Neural progenitor cell (in vitro differentiated cells): Measurements from ENCODE around the gene WDR45B. TPM values are rescaled to one million over a fixed set of nuclear protein-coding genes. Genes with fewer than 3 reads are reported as not detected.

Experiments used
- DNase-seq: peaks from one replicate; pipeline ENCODE4 v3.0.0-alpha.2; 2016; ENCODE audit warnings: low spot score
- H2AFZ ChIP-seq: fragments of 200-600 bp; sonication (generic); replicated peaks from 2 replicates; pipeline ENCODE4 v1.6.1; 2016; ENCODE audit warnings: antibody characterized with exemption
- H3F3A ChIP-seq: fragments of 200-600 bp; sonication (generic); 2 replicates; pipeline ENCODE4 v1.6.1; 2016; ENCODE audit warnings: antibody characterized with exemption, low read depth
- H3K27ac ChIP-seq: fragments of 200-600 bp; sonication (generic); 2 replicates; pipeline ENCODE4 v1.5.1; 2016; ENCODE audit warnings: mild to moderate bottlenecking
- H3K27me3 ChIP-seq: fragments of 200-600 bp; sonication (generic); 2 replicates; pipeline ENCODE4 v1.6.1; 2016; ENCODE audit warnings: mild to moderate bottlenecking, moderate library complexity
- H3K36me3 ChIP-seq: fragments of 200-600 bp; sonication (generic); 2 replicates; pipeline ENCODE4 v1.5.1; 2016
- H3K4me1 ChIP-seq: fragments of 200-600 bp; sonication (generic); 2 replicates; pipeline ENCODE4 v1.6.1; 2016; ENCODE audit warnings: mixed run types
- H3K4me2 ChIP-seq: fragments of 200-600 bp; sonication (generic); 2 replicates; pipeline ENCODE4 v1.6.1; 2016
- H3K4me3 ChIP-seq: fragments of 200-600 bp; sonication (generic); 2 replicates; pipeline ENCODE4 v1.5.1; 2016
- H3K79me2 ChIP-seq: fragments of 200-600 bp; sonication (generic); 2 replicates; pipeline ENCODE4 v1.6.1; 2016; ENCODE audit warnings: low read depth
- H3K9ac ChIP-seq: fragments of 200-600 bp; sonication (generic); 2 replicates; pipeline ENCODE4 v1.6.1; 2016
- H3K9me3 ChIP-seq: fragments of 200-600 bp; sonication (generic); 2 replicates; pipeline ENCODE4 v1.5.1; 2016; ENCODE audit warnings: low read depth
- H4K20me1 ChIP-seq: fragments of 200-600 bp; sonication (generic); 2 replicates; pipeline ENCODE4 v1.6.1; 2016; ENCODE audit warnings: low read depth
- H3K27ac Mint-ChIP-seq: 3 replicates; pipeline ENCODE4 v1.8.0; 2021; ENCODE audit warnings: mixed read lengths
- H3K27me3 Mint-ChIP-seq: 2 replicates; pipeline ENCODE4 v1.8.0; 2022; ENCODE audit warnings: low read depth, mild to moderate bottlenecking, inconsistent platforms, moderate library complexity, mixed read lengths; ENCODE audit not compliant: insufficient read depth
- H3K36me3 Mint-ChIP-seq: 3 replicates; pipeline ENCODE4 v1.8.0; 2021; ENCODE audit warnings: mixed read lengths
- H3K4me1 Mint-ChIP-seq: 3 replicates; pipeline ENCODE4 v1.8.0; 2021; ENCODE audit warnings: mixed read lengths
- H3K4me3 Mint-ChIP-seq: 3 replicates; pipeline ENCODE4 v1.8.0; 2021; ENCODE audit warnings: mild to moderate bottlenecking, moderate library complexity, mixed read lengths
- H3K9me3 Mint-ChIP-seq: 3 replicates; pipeline ENCODE4 v1.8.0; 2020; ENCODE audit warnings: mixed read lengths
- CTCF ChIP-seq: fragments of 200-600 bp; sonication (generic); IDR thresholded peaks from 2 replicates; pipeline ENCODE4 v1.5.1; 2017; ENCODE audit warnings: antibody characterized with exemption, mild to moderate bottlenecking
- EZH2 ChIP-seq: fragments of 200-600 bp; sonication (generic); IDR thresholded peaks from 2 replicates; pipeline ENCODE4 v1.6.1; 2017; ENCODE audit warnings: antibody characterized with exemption, mild to moderate bottlenecking, moderate library complexity
- EZH2phosphoT487 ChIP-seq: fragments of 200-600 bp; sonication (generic); IDR thresholded peaks from 2 replicates; pipeline ENCODE4 v1.6.1; 2017; ENCODE audit warnings: antibody characterized with exemption
- total RNA-seq: library from RNA; depleted of rRNA; stranded (reverse); fragments of >200 nt; gene quantifications from 2 replicates; pipeline ENCODE4 v1.2.3, GENCODE V29; 2015; ENCODE audit warnings: low replicate concordance

Gene WDR45B
- total RNA-seq, 1 donor from 2014 or later = 110 TPM

GRCh38 chr17:82674656-82675475 is 26.6 kb upstream of the WDR45B start:
- no peak for DNase-seq
- H4K20me1 ChIP-seq = no peaks in the 10 kb centered on the region
- no peaks in the 10 kb centered on the region for H3F3A ChIP-seq
- H3K4me3 ChIP-seq = no peak overlapping the region
- H3K9me3 ChIP-seq = no peaks in the 10 kb centered on the region
- H3K79me2 ChIP-seq = no peaks in the 10 kb centered on the region
- Mint-ChIP-seq H3K27me3 (no peaks in the 10 kb centered on the region), H3K4me3 (no peak overlapping the region), H3K36me3 (no peaks in the 10 kb centered on the region), H3K9me3 (no peaks in the 10 kb centered on the region), H3K4me1 (peaks cover 2% of the 10 kb centered on the region), H3K27ac (no peak overlapping the region)
- no peak overlapping the region for H3K27ac ChIP-seq
- no peak overlapping the region for H3K9ac ChIP-seq
- no peaks in the 10 kb centered on the region for H3K4me1 ChIP-seq
- no peaks in the 10 kb centered on the region for H3K27me3 ChIP-seq
- no peak for TF ChIP-seq EZH2
- TF ChIP-seq CTCF = no peak
- TF ChIP-seq EZH2phosphoT487 = no peak
- no peak overlapping the region for H2AFZ ChIP-seq
- H3K36me3 ChIP-seq = no peaks in the 10 kb centered on the region
- H3K4me2 ChIP-seq = no peak overlapping the region

- H3K27ac Mint-ChIP-seq = no peak overlapping the region
- TF ChIP-seq CTCF = no peak
- TF ChIP-seq EZH2phosphoT487 = no peak
- no peak for TF ChIP-seq EZH2
- DNase-seq = no peak
These were observed 22.6 kb upstream of the WDR45B start for GRCh38 chr17:82670661-82671450.

GRCh38 chr17:82668631-82669099 is 20.4 kb upstream of the WDR45B start:
- DNase-seq = peak; percentile 85
- H3K9me3 Mint-ChIP-seq = no peaks in the 10 kb centered on the region
- H3K27ac Mint-ChIP-seq = no peak overlapping the region
- H3K4me3 ChIP-seq = no peak overlapping the region
- TF ChIP-seq EZH2phosphoT487 (no peak), CTCF (peak; percentile 65)
- no peak overlapping the region for H3K4me3 Mint-ChIP-seq
- H3K4me1 ChIP-seq = peaks cover 14% of the 10 kb centered on the region
- H3K27me3 ChIP-seq = no peaks in the 10 kb centered on the region
- no peak overlapping the region for H3K9ac ChIP-seq
- no peak overlapping the region for H3K27ac ChIP-seq
- H3K79me2 ChIP-seq = no peaks in the 10 kb centered on the region
- H4K20me1 ChIP-seq = no peaks in the 10 kb centered on the region
- H3K36me3 Mint-ChIP-seq = no peaks in the 10 kb centered on the region
- no peaks in the 10 kb centered on the region for H3F3A ChIP-seq
- no peaks in the 10 kb centered on the region for H3K9me3 ChIP-seq
- no peaks in the 10 kb centered on the region for H3K36me3 ChIP-seq
- peak overlapping the region; percentile 42 for H3K4me2 ChIP-seq
- H2AFZ ChIP-seq = peak overlapping the region; percentile 83
- peaks cover 5% of the 10 kb centered on the region for H3K27me3 Mint-ChIP-seq
- H3K4me1 Mint-ChIP-seq = peaks cover 13% of the 10 kb centered on the region

More at GRCh38 chr17:82670661-82671450, 22.6 kb upstream of the WDR45B start:
- no peaks in the 10 kb centered on the region for H3K79me2 ChIP-seq
- peaks cover 4% of the 10 kb centered on the region for H3K27me3 Mint-ChIP-seq
- no peaks in the 10 kb centered on the region for H3K27me3 ChIP-seq
- H4K20me1 ChIP-seq = no peaks in the 10 kb centered on the region
- H3K4me3 Mint-ChIP-seq = no peak overlapping the region
- H2AFZ ChIP-seq = no peak overlapping the region
- no peak overlapping the region for H3K9ac ChIP-seq
- no peak overlapping the region for H3K4me2 ChIP-seq
- H3F3A ChIP-seq = no peaks in the 10 kb centered on the region
- no peak overlapping the region for H3K4me3 ChIP-seq
- no peaks in the 10 kb centered on the region for H3K36me3 Mint-ChIP-seq
- no peaks in the 10 kb centered on the region for H3K9me3 Mint-ChIP-seq
- peaks cover 9% of the 10 kb centered on the region for H3K4me1 Mint-ChIP-seq
- H3K4me1 ChIP-seq = peaks cover 3% of the 10 kb centered on the region
- no peaks in the 10 kb centered on the region for H3K9me3 ChIP-seq
- no peak overlapping the region for H3K27ac ChIP-seq
- H3K36me3 ChIP-seq = no peaks in the 10 kb centered on the region
